Cardiac fibroblast (primary cell): ENCODE results near the gene ABCA13.

ENCODE experiments used
- DNase-seq, 2 donors: peaks; one replicate each; pipeline versions ENCODE4 v3.0.0 to v3.0.0-alpha.2; 2010; ENCODE audit warnings: low read depth in 2 of 2
- H3K4me3 ChIP-seq, 2 donors: replicated peaks in 1 of 2; 1 replicate in 1 of 2; 2 replicates in 1 of 2; pipeline ENCODE4 v1.5.1; 2011; ENCODE audit warnings: low read depth in 2 of 2, low read length in 2 of 2, mild to moderate bottlenecking in 2 of 2, moderate library complexity in 1 of 2
- CTCF ChIP-seq: IDR thresholded peaks from one replicate; pipeline ENCODE4 v1.5.1; 2011; ENCODE audit warnings: low read depth, mild to moderate bottlenecking, low read length, inconsistent platforms

The ABCA13 gene

GRCh38 chr7:48402721-48403120 is 231.5 kb downstream of the ABCA13 start:
- DNase-seq, result no peak
- H3K4me3 ChIP-seq, result no peak overlapping the region
- TF ChIP-seq CTCF, result no peak

GRCh38 chr7:48408731-48409130 is 237.5 kb downstream of the ABCA13 start:
- no peak for TF ChIP-seq CTCF
- DNase-seq, result no peak
- H3K4me3 ChIP-seq, result no peak overlapping the region

- no peak for TF ChIP-seq CTCF
- DNase-seq, result no peak
- no peak overlapping the region for H3K4me3 ChIP-seq
Measured at GRCh38 chr7:48411619-48412018, 240.4 kb downstream of the ABCA13 start.

GRCh38 chr7:48414011-48414732 is 242.9 kb downstream of the ABCA13 start:
- no peak for DNase-seq
- no peak overlapping the region for H3K4me3 ChIP-seq
- TF ChIP-seq CTCF, result no peak

- TF ChIP-seq CTCF, result no peak
- no peak overlapping the region for H3K4me3 ChIP-seq
- no peak for DNase-seq
Measured at GRCh38 chr7:48416327-48416908, 245.2 kb downstream of the ABCA13 start.

- H3K4me3 ChIP-seq, result no peak overlapping the region
- no peak for TF ChIP-seq CTCF
- peak in 1 of 2 donors; percentile 59 for DNase-seq
Measured at GRCh38 chr7:48419401-48419800, 248.1 kb downstream of the ABCA13 start.

- H3K4me3 ChIP-seq, result no peak overlapping the region
- no peak for DNase-seq
- TF ChIP-seq CTCF, result no peak
Measured at GRCh38 chr7:48420206-48420605, 248.9 kb downstream of the ABCA13 start.
